ENCODE data around the gene TADA2A.

- TF ChIP-seq, protein P1, sequence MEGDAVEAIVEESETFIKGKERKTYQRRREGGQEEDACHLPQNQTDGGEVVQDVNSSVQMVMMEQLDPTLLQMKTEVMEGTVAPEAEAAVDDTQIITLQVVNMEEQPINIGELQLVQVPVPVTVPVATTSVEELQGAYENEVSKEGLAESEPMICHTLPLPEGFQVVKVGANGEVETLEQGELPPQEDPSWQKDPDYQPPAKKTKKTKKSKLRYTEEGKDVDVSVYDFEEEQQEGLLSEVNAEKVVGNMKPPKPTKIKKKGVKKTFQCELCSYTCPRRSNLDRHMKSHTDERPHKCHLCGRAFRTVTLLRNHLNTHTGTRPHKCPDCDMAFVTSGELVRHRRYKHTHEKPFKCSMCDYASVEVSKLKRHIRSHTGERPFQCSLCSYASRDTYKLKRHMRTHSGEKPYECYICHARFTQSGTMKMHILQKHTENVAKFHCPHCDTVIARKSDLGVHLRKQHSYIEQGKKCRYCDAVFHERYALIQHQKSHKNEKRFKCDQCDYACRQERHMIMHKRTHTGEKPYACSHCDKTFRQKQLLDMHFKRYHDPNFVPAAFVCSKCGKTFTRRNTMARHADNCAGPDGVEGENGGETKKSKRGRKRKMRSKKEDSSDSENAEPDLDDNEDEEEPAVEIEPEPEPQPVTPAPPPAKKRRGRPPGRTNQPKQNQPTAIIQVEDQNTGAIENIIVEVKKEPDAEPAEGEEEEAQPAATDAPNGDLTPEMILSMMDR (IDR thresholded peaks at IDR 0.05) = no peak
- TF ChIP-seq, protein P2, sequence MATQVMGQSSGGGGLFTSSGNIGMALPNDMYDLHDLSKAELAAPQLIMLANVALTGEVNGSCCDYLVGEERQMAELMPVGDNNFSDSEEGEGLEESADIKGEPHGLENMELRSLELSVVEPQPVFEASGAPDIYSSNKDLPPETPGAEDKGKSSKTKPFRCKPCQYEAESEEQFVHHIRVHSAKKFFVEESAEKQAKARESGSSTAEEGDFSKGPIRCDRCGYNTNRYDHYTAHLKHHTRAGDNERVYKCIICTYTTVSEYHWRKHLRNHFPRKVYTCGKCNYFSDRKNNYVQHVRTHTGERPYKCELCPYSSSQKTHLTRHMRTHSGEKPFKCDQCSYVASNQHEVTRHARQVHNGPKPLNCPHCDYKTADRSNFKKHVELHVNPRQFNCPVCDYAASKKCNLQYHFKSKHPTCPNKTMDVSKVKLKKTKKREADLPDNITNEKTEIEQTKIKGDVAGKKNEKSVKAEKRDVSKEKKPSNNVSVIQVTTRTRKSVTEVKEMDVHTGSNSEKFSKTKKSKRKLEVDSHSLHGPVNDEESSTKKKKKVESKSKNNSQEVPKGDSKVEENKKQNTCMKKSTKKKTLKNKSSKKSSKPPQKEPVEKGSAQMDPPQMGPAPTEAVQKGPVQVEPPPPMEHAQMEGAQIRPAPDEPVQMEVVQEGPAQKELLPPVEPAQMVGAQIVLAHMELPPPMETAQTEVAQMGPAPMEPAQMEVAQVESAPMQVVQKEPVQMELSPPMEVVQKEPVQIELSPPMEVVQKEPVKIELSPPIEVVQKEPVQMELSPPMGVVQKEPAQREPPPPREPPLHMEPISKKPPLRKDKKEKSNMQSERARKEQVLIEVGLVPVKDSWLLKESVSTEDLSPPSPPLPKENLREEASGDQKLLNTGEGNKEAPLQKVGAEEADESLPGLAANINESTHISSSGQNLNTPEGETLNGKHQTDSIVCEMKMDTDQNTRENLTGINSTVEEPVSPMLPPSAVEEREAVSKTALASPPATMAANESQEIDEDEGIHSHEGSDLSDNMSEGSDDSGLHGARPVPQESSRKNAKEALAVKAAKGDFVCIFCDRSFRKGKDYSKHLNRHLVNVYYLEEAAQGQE (IDR thresholded peaks at IDR 0.05; ENCODE audit: insufficient read depth in 1 of 2, low read depth in 2 of 2, low read length in 1 of 2) = no peak
- no peak for TF ChIP-seq POLR2AphosphoS5 (IDR thresholded peaks at IDR 0.05; ENCODE audit: low read depth, low read length)
These were observed 117.1 kb downstream of the TADA2A start for GRCh38 chr17:37523715-37524219.
